ENCODE data around the gene PRKRIP1. TPM values are rescaled to one million over a fixed set of nuclear protein-coding genes. Genes with fewer than 3 reads are reported as not detected.
"Not testable (repeated sequence)": the region's sequence is repeated elsewhere in the genome, so short reads cannot be mapped to it uniquely, and the experiment has no call there.

The PRKRIP1 gene
- total RNA-seq: 15.4 TPM
- long read RNA-seq, transcript PRKRIP1-201 (6 exons, 2,159 nt): major isoform, 11 of 51 reads
- long read RNA-seq, partial matches to known transcripts: 17 of 51 reads
- long read RNA-seq, other reads (novel, unspliced or antisense): 17 of 51 reads

- intact Hi-C loops (cut with DNase I): loop anchor here (10.0 kb wide), 1 partner anchor 851 kb away; no protein-coding TSS in a partner anchor
- DNase-seq (ENCODE audit: low spot score): peak; percentile 89
Observed at GRCh38 chr7:102395873-102396709, at the start of gene PRKRIP1. TSS of gene PRKRIP1 (plus strand) at chr7:102396363. CDS start at chr7:102396412, 49 bp downstream.

GRCh38 chr7:102346983-102347382 lies 49.2 kb upstream of the PRKRIP1 start:
- intact Hi-C loops (cut with DNase I); DNase-seq (ENCODE audit: low spot score): not testable (repeated sequence)

GRCh38 chr7:102356344-102356743 lies 39.8 kb upstream of the PRKRIP1 start, which contains the start of gene SPDYE6:
TSS of gene SPDYE6 (minus strand) at chr7:102356444. CDS start at chr7:102356023, 421 bp downstream.
- DNase-seq (ENCODE audit: low spot score); intact Hi-C loops (cut with DNase I): not testable (repeated sequence)

GRCh38 chr7:102363549-102364393 lies 32.4 kb upstream of the PRKRIP1 start:
- DNase-seq (ENCODE audit: low spot score): peak; percentile 97
- intact Hi-C loops (cut with DNase I): not testable (repeated sequence)

GRCh38 chr7:102364394-102364886 lies 31.7 kb upstream of the PRKRIP1 start:
- intact Hi-C loops (cut with DNase I); DNase-seq (ENCODE audit: low spot score): not testable (repeated sequence)

GRCh38 chr7:102365390-102365789 lies 30.8 kb upstream of the PRKRIP1 start:
- intact Hi-C loops (cut with DNase I); DNase-seq (ENCODE audit: low spot score): not testable (repeated sequence)

- DNase-seq (ENCODE audit: low spot score); intact Hi-C loops (cut with DNase I): not testable (repeated sequence)
Observed at GRCh38 chr7:102370038-102370437, 26.1 kb upstream of the PRKRIP1 start.

- intact Hi-C loops (cut with DNase I); DNase-seq (ENCODE audit: low spot score): not testable (repeated sequence)
Observed at GRCh38 chr7:102372796-102373195, 23.4 kb upstream of the PRKRIP1 start.

- intact Hi-C loops (cut with DNase I): no loop called here
- DNase-seq (ENCODE audit: low spot score): no peak
Observed at GRCh38 chr7:102376964-102377466, 19.1 kb upstream of the PRKRIP1 start.

- intact Hi-C loops (cut with DNase I); DNase-seq (ENCODE audit: low spot score): not testable (repeated sequence)
Observed at GRCh38 chr7:102380837-102381236, 15.3 kb upstream of the PRKRIP1 start.

- intact Hi-C loops (cut with DNase I); DNase-seq (ENCODE audit: low spot score): not testable (repeated sequence)
Observed at GRCh38 chr7:102381696-102382425, 14.3 kb upstream of the PRKRIP1 start.

- intact Hi-C loops (cut with DNase I): no loop called here
- no peak for DNase-seq (ENCODE audit: low spot score)
Observed at GRCh38 chr7:102387064-102387463, 9.1 kb upstream of the PRKRIP1 start.

- intact Hi-C loops (cut with DNase I): loop anchor here (1.0 to 10.0 kb wide), 3 partner anchors 105 to 845 kb away; no protein-coding TSS in a partner anchor
- no peak for DNase-seq (ENCODE audit: low spot score)
Observed at GRCh38 chr7:102389810-102390209, 6.4 kb upstream of the PRKRIP1 start.

- peak; percentile 90 for DNase-seq (ENCODE audit: low spot score)
- intact Hi-C loops (cut with DNase I): loop anchor here (1.0 to 10.0 kb wide), 3 partner anchors 106 to 846 kb away; no protein-coding TSS in a partner anchor
Observed at GRCh38 chr7:102390697-102391484, 5.3 kb upstream of the PRKRIP1 start.

- intact Hi-C loops (cut with DNase I): loop anchor here (10.0 kb wide), 1 partner anchor 848 kb away; no protein-coding TSS in a partner anchor
- DNase-seq (ENCODE audit: low spot score): no peak
Observed at GRCh38 chr7:102392330-102392729, 3.8 kb upstream of the PRKRIP1 start.

- intact Hi-C loops (cut with DNase I): loop anchor here (10.0 kb wide), 1 partner anchor 849 kb away; no protein-coding TSS in a partner anchor
- no peak for DNase-seq (ENCODE audit: low spot score)
Observed at GRCh38 chr7:102393467-102393866, 2.7 kb upstream of the PRKRIP1 start.

- no peak for DNase-seq (ENCODE audit: low spot score)
- intact Hi-C loops (cut with DNase I): loop anchor here (10.0 kb wide), 1 partner anchor 851 kb away; no protein-coding TSS in a partner anchor
Observed at GRCh38 chr7:102395592-102395872, 631 bp upstream of the PRKRIP1 start.

- intact Hi-C loops (cut with DNase I): loop anchor here (10.0 kb wide), 1 partner anchor 852 kb away; no protein-coding TSS in a partner anchor
- no peak for DNase-seq (ENCODE audit: low spot score)
Observed at GRCh38 chr7:102396710-102397019, 502 bp downstream of the PRKRIP1 start.

All from cardiac septum (tissue), 1 donor.